ENCODE results near the gene SRSF1. TPM values are rescaled to one million over a fixed set of nuclear protein-coding genes. Genes with fewer than 3 reads are reported as not detected.

The SRSF1 gene
- total RNA-seq, 2 experiments from 2014 or later: 325 to 326 TPM

DNA sequence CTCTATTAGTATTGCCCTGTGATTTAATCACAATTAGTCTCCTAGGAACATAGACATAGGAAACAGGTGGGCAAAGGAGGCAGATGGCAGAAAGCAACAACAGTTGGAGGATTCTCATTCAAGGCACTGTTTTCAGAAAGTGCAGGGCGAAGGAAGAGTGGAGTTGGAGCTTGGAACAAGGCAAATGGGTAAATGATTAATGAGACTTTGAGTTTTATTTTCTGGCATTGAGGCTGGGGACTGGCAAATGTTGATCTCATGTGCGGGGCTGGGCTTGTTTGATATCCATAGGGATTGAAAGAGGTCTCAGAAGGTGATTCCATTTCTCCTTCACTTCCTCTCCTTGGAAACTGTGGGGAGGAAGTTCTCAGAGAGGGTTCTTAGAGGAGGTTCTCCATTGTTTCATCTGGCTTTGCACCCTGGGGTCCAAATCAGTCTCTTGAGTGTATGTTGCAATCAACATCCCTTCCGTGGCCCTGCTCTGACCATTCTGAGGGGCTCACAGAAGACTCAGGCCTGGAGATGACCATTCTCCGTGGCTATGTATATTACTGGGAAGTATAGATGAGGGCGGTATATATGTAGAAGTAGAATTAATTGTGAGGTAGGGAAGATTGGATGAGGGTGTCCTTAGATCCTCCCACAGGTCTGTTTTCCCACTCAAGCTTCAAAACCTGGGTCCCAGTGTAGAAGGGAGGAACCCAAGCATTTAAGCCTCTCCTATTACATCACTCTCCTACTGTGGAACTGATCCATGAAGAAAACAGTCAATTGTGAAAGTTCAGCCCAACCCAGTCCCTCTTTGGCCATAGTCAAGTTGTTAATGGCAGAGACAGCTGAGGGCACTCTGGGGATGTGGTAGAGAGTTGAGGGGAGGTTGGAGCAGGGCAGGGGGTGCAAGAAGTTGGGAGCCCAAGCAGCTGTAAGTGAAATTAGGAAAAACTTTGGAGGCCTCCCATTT, 36.5 kb upstream of the SRSF1 start:
- ChIA-PET POLR2A (no interaction called here), CTCF (no interaction called here)
- no peak overlapping the region for H3K4me3 Mint-ChIP-seq
- H3K27ac Mint-ChIP-seq: no peak overlapping the region
- no peaks in the 10 kb centered on the region for H3K9me3 Mint-ChIP-seq
- intact Hi-C loops (cut with micrococcal nuclease): no loop called here
- H3K27me3 Mint-ChIP-seq: peaks cover 13% of the 10 kb centered on the region
- no peaks in the 10 kb centered on the region for H3K4me1 Mint-ChIP-seq (ENCODE audit: low read depth)
- DNase-seq: no peak
- no peaks in the 10 kb centered on the region for H3K36me3 Mint-ChIP-seq

GRCh38 chr17:58041161-58041560, 34.1 kb upstream of the SRSF1 start:
- no peaks in the 10 kb centered on the region for H3K4me1 Mint-ChIP-seq (ENCODE audit: low read depth)
- H3K4me3 Mint-ChIP-seq: no peak overlapping the region
- intact Hi-C loops (cut with micrococcal nuclease): no loop called here
- CTCF ChIA-PET: interaction anchor here (1.6 kb wide), 1 partner anchor 32 kb away, joined by 3 read pairs; no protein-coding TSS in a partner anchor
- POLR2A ChIA-PET: interaction anchor here (0.6 kb wide), 1 partner anchor 82 kb away, joined by 6 read pairs; no protein-coding TSS in a partner anchor
- DNase-seq: no peak
- no peaks in the 10 kb centered on the region for H3K9me3 Mint-ChIP-seq
- H3K27ac Mint-ChIP-seq: no peak overlapping the region
- H3K27me3 Mint-ChIP-seq: peaks cover 12% of the 10 kb centered on the region
- no peaks in the 10 kb centered on the region for H3K36me3 Mint-ChIP-seq

DNA sequence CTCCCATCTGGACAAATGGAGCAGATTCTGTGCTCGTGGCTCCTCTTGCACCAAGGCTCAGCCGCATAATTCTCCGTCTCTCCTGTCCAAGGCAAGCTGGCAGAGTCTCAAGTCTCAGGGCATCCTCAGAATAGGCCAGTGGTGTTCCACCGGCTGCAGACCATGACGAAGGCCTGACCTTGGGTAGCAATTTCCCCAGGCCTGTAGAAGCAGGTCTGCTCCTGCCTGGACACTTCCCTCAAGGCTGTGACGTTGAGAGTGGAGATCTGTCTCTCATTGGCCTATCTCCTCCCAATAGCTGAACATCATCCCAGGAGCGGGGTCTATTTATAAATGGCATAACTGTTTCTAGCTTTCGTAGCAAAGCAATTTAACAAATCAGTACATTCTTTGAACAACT, 33.3 kb upstream of the SRSF1 start:
- ChIA-PET POLR2A (no interaction called here), CTCF (interaction anchor here (1.6 kb wide), 1 partner anchor 31 kb away, joined by 3 read pairs; no protein-coding TSS in a partner anchor)
- Mint-ChIP-seq H3K4me3 (no peak overlapping the region), H3K4me1 (ENCODE audit: low read depth) (no peaks in the 10 kb centered on the region), H3K27ac (no peak overlapping the region), H3K36me3 (no peaks in the 10 kb centered on the region), H3K27me3 (peaks cover 11% of the 10 kb centered on the region), H3K9me3 (no peaks in the 10 kb centered on the region)
- DNase-seq: no peak
- intact Hi-C loops (cut with micrococcal nuclease): no loop called here

GRCh38 chr17:58039975-58040374, 32.9 kb upstream of the SRSF1 start:
- ChIA-PET POLR2A (no interaction called here), CTCF (no interaction called here)
- H3K27ac Mint-ChIP-seq: no peak overlapping the region
- no peak for DNase-seq
- H3K36me3 Mint-ChIP-seq: no peaks in the 10 kb centered on the region
- intact Hi-C loops (cut with micrococcal nuclease): no loop called here
- no peaks in the 10 kb centered on the region for H3K4me1 Mint-ChIP-seq (ENCODE audit: low read depth)
- no peak overlapping the region for H3K4me3 Mint-ChIP-seq
- H3K9me3 Mint-ChIP-seq: no peaks in the 10 kb centered on the region
- peaks cover 11% of the 10 kb centered on the region for H3K27me3 Mint-ChIP-seq

DNA sequence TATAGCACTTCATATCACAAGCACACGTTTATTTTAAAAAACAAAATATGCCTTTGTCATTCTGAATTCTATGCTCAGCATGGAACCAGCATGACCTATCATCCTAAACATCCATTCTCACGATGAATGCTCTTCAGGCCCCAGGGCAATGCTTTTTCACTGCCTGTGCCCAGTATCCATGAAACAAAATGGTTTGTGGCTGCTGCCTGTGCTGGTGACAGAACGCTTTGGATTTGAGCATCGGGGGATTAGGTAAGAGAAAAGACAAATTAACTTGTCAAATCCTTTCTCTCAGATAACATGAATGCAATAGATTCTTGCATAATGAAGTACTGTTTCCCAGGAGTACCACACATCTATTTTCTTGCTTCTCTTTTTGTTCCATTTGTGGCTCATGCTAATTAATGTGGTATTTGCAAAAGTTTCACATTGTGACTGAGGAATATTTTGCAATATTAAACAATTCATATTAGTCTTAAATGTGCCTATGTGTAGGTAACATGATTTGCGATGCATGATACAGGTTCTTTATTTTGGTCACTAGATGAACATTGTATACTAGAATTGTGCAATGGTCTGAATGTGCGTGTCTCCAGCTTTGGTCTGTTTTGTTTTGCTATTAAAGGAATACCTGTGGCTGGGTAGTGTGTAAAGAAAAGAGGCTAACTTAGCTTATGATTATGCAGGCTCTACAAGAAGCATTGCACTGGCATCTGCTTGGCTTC, 25.8 kb upstream of the SRSF1 start:
- ChIA-PET CTCF (interaction anchor here (0.6 to 1.0 kb wide), 2 partner anchors 81 to 969 kb away, joined by 3 read pairs; no protein-coding TSS in a partner anchor), POLR2A (no interaction called here)
- no peak for DNase-seq
- H3K4me3 Mint-ChIP-seq: no peak overlapping the region
- intact Hi-C loops (cut with micrococcal nuclease): no loop called here
- no peaks in the 10 kb centered on the region for H3K4me1 Mint-ChIP-seq (ENCODE audit: low read depth)
- H3K27ac Mint-ChIP-seq: no peak overlapping the region
- no peaks in the 10 kb centered on the region for H3K27me3 Mint-ChIP-seq
- H3K9me3 Mint-ChIP-seq: peaks cover 2% of the 10 kb centered on the region
- H3K36me3 Mint-ChIP-seq: no peaks in the 10 kb centered on the region

GRCh38 chr17:58028578-58028977, 21.5 kb upstream of the SRSF1 start:
- no peak overlapping the region for H3K27ac Mint-ChIP-seq
- no peaks in the 10 kb centered on the region for H3K36me3 Mint-ChIP-seq
- no peaks in the 10 kb centered on the region for H3K4me1 Mint-ChIP-seq (ENCODE audit: low read depth)
- peaks cover 2% of the 10 kb centered on the region for H3K9me3 Mint-ChIP-seq
- H3K4me3 Mint-ChIP-seq: no peak overlapping the region
- POLR2A ChIA-PET: no interaction called here
- intact Hi-C loops (cut with micrococcal nuclease): no loop called here
- no peak for DNase-seq
- peaks cover 14% of the 10 kb centered on the region for H3K27me3 Mint-ChIP-seq
- CTCF ChIA-PET: no interaction called here

GRCh38 chr17:58020401-58020800, 13.4 kb upstream of the SRSF1 start:
- Mint-ChIP-seq H3K27me3 (peaks cover 8% of the 10 kb centered on the region), H3K4me3 (no peak overlapping the region), H3K4me1 (ENCODE audit: low read depth) (no peaks in the 10 kb centered on the region), H3K36me3 (no peaks in the 10 kb centered on the region), H3K9me3 (no peaks in the 10 kb centered on the region), H3K27ac (no peak overlapping the region)
- CTCF ChIA-PET: no interaction called here
- no peak for DNase-seq
- POLR2A ChIA-PET: no interaction called here
- intact Hi-C loops (cut with micrococcal nuclease): no loop called here

- intact Hi-C loops (cut with micrococcal nuclease): no loop called here
- POLR2A ChIA-PET: no interaction called here
- Mint-ChIP-seq H3K9me3 (no peaks in the 10 kb centered on the region), H3K27me3 (peaks cover 5% of the 10 kb centered on the region), H3K4me1 (ENCODE audit: low read depth) (no peaks in the 10 kb centered on the region), H3K36me3 (no peaks in the 10 kb centered on the region), H3K27ac (no peak overlapping the region), H3K4me3 (no peak overlapping the region)
- CTCF ChIA-PET: no interaction called here
- DNase-seq: no peak
Measured at GRCh38 chr17:58019521-58019920, 12.5 kb upstream of the SRSF1 start.

- Mint-ChIP-seq H3K9me3 (no peaks in the 10 kb centered on the region), H3K27ac (no peak overlapping the region), H3K36me3 (no peaks in the 10 kb centered on the region), H3K27me3 (peaks cover 4% of the 10 kb centered on the region), H3K4me3 (no peak overlapping the region), H3K4me1 (ENCODE audit: low read depth) (no peaks in the 10 kb centered on the region)
- CTCF ChIA-PET: no interaction called here
- DNase-seq: no peak
- POLR2A ChIA-PET: no interaction called here
- intact Hi-C loops (cut with micrococcal nuclease): no loop called here
Measured at GRCh38 chr17:58019039-58019438, 12.0 kb upstream of the SRSF1 start.

DNA sequence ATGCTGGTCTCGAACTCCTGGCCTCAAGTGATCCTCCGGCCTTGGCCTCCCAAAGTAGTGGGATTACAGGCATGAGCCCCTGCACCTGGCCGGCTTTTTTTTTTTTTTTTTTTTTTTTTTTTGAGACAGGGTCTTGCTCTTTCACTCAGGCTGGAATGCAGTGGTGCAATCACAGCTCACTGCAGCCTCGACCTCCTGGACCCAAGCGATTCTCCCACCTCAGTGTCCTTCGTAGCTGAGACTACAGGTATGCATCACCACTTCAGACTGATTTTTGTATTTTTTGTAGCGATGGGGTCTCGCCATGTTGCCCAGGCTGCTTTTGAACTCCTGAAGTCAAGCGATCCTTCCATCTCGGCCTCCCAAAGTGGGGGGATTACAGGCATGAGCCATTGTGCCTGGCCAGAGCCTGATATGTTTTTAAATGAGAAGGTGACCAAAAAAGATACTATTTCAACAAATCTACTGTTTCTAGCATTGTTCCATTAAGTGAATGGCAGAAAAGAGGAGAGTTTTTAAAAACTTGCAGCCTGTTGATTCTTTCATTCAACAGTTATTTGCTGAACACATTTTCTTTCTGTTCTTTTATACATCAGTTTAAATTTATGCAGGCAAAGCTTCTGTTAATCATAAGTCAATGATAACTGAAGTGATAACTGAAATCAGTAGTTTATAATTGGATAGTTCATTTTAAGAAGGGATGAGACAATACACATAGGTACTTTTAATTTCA, 3.2 kb upstream of the SRSF1 start:
- Mint-ChIP-seq H3K9me3 (no peaks in the 10 kb centered on the region), H3K27me3 (no peaks in the 10 kb centered on the region), H3K36me3 (peaks cover 32% of the 10 kb centered on the region), H3K27ac (no peak overlapping the region), H3K4me1 (ENCODE audit: low read depth) (peaks cover 16% of the 10 kb centered on the region), H3K4me3 (no peak overlapping the region)
- intact Hi-C loops (cut with micrococcal nuclease): no loop called here
- ChIA-PET CTCF (interaction anchor here (1.0 to 1.2 kb wide), 2 partner anchors 11 to 31 kb away, joined by 3 to 4 read pairs; no protein-coding TSS in a partner anchor), POLR2A (no interaction called here)
- no peak for DNase-seq

- peak; percentile 40 for DNase-seq
- peak overlapping the region; percentile 100 for H3K27ac Mint-ChIP-seq
- H3K4me1 Mint-ChIP-seq (ENCODE audit: low read depth): peaks cover 37% of the 10 kb centered on the region
- CTCF ChIA-PET: interaction anchor here (0.9 to 2.9 kb wide), 6 partner anchors 12 to 175 kb away, joined by 3 to 27 read pairs (median 6); partner anchors contain the start of gene DYNLL2
- POLR2A ChIA-PET: interaction anchor here (0.9 to 4.0 kb wide), 17 partner anchors 9 to 623 kb away, joined by 3 to 32 read pairs (median 5); partner anchors contain the start of genes DYNLL2, MRPS23 and VEZF1
- no peaks in the 10 kb centered on the region for H3K9me3 Mint-ChIP-seq
- intact Hi-C loops (cut with micrococcal nuclease): loop anchor here (1.0 to 5.0 kb wide), 9 partner anchors 9 to 1147 kb away; partner anchors contain the start of genes DYNLL2, MRPS23, PRR11 and SKA2
- H3K4me3 Mint-ChIP-seq: peak overlapping the region; percentile 99
- peaks cover 52% of the 10 kb centered on the region for H3K36me3 Mint-ChIP-seq
- H3K27me3 Mint-ChIP-seq: no peaks in the 10 kb centered on the region
Measured at GRCh38 chr17:58007781-58008706, 998 bp upstream of the SRSF1 start.
